GM18517 (cell line): ENCODE measurements around the gene PDE4D.
"Not testable (repeated sequence)": the region's sequence is repeated elsewhere in the genome, so short reads cannot be mapped to it uniquely, and the experiment has no call there.

Source experiments
- ATAC-seq: cut with Tn5 transposase; IDR thresholded peaks from one replicate; pipeline ENCODE4 v1.9.1; 2021; ENCODE audit warnings: mild to moderate bottlenecking, moderate library complexity; ENCODE audit not compliant: unreplicated experiment

The PDE4D gene

GRCh38 chr5:59770953-59771352, 122.6 kb downstream of the PDE4D start:
- no peak for ATAC-seq

DNA sequence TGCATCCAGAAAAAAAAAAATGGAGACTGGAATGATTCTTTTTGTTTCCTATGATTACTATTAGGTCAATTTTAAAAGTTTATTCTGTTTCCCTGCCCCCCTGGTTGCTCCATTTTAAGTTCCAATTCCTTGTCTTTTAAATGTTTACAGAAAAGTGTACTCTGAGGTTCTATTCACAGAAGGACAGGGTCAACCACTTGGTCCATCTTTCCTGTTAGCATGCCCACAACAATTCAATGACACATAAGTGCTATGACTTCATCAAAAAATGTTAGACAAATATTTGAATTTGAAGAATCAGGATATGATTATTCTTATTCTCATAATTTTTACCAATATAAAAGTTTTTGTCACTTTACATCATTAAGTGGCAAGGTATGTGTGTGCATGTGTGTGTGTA, 123.7 kb downstream of the PDE4D start:
- no peak for ATAC-seq

DNA sequence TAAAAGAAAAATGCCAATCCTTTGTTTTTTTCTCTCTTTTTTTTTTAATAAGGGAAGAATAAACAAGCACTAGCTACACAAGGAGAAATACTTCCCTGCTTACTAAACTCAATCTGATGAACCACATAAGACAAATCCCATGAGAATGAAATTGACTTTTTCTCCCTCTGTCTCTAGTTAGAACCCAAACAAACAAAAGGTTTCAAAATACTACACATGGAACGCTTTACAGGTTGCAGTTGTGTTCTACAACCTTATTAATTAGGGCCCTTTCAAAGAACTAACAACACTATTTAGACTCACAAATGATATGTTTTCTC, 124.5 kb downstream of the PDE4D start:
- no peak for ATAC-seq

DNA sequence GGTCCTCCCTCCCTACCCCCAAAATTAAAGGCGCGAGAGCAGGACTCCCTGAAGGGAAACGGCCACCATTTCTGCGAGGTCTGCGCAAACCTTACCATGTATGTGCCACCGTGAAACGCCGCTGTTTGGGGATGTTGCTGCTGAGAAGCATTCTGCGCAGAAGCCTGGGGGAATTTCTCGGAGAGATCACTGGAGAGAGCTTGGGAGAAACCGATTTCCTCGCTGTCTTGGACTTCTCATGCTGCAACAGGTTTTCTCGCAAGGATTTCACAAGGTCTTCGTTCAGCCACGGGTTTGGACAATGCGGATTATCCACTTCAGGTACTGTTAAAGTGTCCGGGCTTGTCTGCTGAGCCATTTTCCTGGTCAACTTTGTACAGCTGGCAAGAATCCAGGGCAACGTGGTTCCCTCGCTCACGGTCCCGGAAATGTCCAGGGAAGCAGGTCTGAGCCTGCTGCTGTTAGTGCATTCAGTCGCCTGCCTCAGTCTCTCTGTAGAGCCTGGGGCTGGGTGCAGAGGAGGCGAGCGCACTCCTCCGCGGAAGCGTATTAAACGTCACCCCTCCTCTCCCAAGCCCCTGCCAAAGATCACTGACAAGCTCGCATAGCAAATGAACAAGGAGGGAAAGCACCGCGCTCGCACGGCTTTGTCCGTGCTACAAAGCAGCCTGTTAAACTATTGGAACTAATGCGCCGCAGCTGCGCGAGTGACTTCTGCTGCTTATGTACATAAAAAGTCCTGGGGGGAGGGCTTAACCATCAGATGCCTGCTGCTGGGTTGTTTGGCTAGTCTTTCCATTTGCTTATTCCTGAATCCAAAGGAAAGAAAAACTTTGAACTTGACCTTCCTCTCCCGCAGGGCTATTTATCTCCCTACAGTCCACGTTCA, 125.1 kb downstream of the PDE4D start:
- no peak for ATAC-seq

GRCh38 chr5:59767681-59768151, 125.8 kb downstream of the PDE4D start:
- no peak for ATAC-seq

DNA sequence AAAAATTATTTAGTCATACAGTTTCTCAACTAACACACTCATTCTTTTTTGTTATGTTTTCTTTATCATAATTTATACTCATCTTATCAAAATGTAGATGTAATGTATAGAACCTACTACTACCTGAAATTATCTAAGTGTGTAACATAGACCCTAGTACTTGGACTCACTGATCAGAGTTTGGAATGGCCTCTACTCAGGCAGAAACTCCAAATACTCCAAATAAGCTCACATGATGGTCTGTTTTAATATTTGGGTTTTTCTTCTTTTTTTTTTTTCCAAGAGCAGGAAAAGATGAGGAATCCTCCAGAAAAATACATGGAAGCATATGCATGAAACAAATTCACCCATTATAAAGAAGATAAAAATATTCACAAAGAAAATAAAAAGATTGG, 126.3 kb downstream of the PDE4D start:
- no peak for ATAC-seq

DNA sequence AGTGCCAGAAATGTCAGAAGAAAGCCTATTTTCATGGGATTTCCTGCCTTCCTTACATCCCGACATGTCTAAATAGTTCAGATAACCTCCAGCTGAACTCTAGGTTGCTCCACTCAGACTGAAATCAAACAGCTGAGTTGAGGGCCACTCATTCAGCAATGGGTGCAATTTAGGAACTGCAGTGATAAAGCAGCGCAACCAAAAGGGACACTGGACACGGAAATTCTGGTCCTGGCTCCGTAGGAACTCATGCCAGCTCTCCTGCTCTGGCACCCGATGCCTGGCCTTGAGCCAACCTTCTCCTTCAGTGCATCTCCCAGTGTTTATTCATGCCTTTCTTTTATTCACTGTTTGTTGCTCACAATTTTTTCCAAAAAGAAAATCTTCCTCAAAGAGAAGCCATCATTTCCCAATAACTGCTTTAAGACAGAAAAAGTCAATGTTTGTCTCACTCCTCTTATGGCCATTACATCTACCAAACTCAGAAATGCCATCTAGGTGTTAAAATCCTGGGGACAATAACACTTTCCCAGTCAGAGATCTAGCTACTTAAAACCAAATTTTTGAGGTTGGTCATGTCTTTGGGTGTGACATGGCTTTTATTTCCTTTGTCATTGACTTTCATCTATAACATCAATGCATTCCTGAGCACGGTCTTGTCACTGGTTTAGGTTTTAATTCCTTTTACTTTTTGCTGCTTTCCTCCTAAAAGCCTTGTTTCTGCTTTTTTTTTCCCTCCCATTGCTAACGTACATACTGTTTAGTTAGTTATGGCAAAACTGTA, 126.9 kb downstream of the PDE4D start:
- no peak for ATAC-seq

DNA sequence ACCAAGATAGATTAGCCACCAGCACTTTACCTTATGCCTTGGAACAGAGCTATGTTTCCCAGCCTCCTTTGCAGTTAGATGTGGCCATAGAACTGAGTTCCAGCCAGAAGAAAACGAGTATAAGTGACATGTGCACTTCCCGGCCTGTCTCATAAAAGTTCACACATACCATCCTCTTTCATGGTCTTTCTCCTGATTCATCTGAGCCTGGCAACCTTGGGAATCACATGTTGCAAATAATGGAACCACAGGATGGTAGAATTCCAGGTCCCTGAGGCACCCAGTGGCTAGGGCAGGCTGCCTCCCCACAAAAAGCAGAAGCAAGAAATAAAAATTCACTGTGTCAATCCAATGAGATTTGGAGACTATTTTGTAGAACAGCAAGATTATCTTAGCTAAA, 128.1 kb downstream of the PDE4D start:
- no peak for ATAC-seq

DNA sequence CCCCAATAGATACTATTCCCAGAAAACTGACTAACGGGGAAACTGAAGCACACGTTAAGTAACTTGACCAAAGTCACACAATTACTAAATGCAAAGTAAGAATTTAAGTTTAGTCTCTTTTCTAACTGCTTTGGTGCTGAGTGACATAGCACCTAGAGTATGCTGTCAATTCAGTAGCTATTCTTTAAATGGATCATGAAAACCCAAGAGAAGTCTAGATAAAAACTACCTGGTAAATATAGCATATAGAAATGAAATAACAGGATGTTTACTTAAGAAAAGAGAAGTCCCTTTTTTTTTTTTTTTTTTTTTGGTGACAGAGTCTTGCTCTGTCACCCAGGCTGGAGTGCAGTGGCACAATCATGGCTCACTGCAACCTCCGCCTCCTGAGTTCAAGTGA, 129.2 kb downstream of the PDE4D start:
- ATAC-seq, result no peak

DNA sequence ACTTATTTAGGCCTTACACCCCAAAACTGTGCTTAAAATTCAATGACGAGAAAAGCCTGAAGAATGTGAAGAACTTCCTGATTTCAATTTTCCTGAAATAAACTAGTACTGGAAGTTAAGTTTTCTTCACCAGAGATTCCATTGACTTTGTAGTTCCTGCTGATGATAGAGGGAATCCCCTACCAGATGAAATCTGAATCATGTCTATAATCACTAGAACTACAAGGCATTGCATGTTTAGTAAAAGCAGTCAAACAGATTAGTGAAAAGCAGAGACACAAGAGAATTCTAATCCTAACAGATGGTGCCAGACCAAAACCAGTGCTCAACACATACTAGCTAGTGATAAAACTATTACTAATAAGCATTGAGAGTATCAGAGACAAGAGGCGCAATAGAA, 130.0 kb downstream of the PDE4D start:
- ATAC-seq, result no peak

- ATAC-seq, result not testable (repeated sequence)
Measured at GRCh38 chr5:59762232-59762631, 131.3 kb downstream of the PDE4D start.

DNA sequence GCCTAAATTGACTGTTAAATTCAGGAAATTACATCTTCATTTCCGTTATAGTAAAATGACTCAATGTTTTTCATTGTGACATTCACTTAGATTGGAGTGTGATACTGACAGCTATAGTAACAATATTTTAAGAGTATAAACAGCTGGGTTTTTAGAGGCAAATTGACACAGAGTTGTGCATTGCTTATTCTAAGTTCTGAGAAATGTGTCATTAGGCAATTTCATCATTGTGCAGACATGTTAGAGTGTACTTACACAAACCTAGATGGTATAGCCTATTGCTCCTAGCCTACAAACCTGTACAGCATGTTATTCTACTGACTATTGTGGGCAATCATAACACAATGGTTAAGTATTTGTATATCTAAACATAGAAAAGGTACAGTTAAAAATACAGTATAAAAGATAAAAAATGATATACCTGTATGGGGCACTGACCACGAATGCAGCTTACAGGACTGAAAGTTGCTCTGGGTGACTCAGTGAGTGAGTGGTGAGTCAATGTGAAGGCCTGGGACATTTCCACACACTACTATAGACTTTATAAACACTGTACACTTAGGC, 132.7 kb downstream of the PDE4D start:
- peak; percentile 85 for ATAC-seq

DNA sequence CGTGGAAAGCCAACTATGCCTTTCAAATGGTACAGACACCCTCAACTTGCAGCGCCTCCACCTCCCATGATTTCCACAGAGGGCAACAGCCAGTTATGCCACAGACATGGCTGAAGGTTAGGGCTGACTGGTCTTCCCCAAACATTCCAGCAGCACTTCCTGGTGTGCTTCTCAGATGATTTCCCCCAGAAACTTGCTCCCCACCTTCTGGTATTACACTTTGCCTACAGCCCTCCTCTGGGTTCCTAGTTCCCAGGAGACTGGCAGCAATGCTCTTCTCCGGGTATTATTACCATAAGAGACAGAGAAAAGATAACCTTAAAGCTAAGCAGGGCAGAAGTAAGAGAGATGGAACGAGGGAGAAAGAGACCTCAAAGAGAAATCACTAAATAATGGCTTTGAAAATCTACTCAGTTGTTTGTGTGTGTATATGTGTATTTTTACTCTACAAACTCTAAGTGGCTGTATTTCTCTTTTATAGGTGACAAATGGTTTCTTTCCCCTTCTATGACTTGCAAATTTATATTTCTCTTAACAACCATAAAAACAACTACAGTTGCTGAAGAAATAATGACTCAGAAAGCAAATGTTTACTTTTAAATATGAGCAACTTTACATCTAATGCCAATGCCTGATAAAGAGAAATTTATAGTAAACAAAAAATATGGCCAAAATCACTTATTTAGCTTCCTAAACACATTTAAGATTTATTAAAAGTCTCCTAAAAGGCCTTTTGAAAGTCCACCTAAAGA, 133.8 kb downstream of the PDE4D start:
- no peak for ATAC-seq

DNA sequence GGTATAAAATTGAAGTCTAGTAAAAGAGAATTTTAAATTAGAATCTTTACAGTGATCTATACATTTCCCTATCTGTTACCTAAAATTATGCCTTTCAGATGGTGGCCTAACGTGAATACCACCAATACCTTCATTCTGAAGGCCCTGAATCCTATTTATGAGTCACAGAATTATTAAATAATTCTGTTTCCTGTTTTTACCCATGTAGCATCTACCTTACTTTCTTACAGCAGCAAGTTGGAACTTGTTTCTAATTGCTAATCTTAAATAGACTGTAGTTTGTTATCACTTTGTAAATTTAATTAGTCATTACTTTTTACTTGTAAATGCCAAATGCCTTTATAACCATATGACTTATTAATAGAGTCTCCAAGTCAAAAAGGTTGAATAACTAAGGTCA, 135.0 kb downstream of the PDE4D start:
- no peak for ATAC-seq

DNA sequence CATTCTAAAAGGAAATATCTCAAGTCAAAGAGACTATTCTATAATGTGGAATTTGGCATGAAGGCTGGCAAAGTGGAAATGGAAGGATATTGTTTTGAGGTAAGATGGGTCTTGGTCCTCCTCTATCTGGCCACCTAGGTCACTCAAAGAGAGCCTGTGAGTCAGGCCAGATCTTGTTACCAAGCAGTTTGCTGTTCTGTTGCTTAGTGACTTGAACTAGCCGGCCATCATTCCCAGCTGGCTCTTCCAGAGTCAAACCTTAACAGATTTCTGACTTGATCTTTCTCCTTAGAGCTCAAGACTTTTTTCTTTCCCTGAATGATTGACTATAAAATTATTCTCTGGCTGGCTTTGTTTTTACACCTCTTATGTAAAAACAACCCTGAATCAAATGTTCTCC, 136.1 kb downstream of the PDE4D start:
- no peak for ATAC-seq

GRCh38 chr5:59756373-59757035, 137.0 kb downstream of the PDE4D start:
- no peak for ATAC-seq

DNA sequence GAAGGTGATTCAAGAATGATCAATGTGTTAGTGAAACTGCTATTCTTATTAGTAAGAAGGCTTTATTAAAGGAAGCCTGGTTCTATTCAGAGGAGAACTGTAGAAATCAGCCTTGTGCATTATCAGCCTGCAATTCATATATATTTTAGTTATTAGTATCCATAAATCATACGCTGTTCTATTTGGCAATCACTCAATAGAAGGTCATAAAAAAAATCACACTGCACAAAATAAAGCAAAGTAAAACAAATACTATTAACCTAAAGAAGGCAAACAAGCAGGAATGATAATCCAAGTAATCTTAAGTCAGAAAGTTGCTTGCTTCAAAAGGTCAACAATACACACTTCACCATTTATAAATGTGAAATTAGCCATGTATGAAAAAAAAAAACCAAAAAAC, 138.1 kb downstream of the PDE4D start:
- no peak for ATAC-seq

DNA sequence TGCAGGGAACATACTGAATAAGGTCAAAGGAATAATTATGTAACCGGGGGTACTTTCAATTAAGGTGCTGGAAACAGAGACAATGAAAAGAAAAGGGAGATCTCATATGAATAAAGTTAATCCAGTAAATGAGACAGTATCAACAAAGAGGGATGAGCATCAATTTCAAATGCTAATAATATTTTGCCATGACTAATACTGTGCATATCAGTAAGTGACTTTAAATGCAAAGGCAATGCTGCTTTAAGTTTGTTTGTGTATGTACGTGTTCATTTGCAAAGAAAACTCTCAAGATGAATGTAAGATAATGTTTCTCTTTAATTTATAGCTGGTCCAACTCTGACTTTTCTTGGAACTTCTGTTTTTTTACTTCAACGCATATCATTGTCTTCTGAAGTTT, 139.9 kb downstream of the PDE4D start:
- no peak for ATAC-seq

GRCh38 chr5:59749782-59750520, 143.6 kb downstream of the PDE4D start:
- no peak for ATAC-seq
